GM21576 (cell line): ENCODE measurements around the gene CEP170B.
"Not testable (repeated sequence)": the region's sequence is repeated elsewhere in the genome, so short reads cannot be mapped to it uniquely, and the experiment has no call there.

Experiments
- ATAC-seq: cut with Tn5 transposase; IDR thresholded peaks from one replicate; pipeline ENCODE4 v1.9.1; 2021; ENCODE audit warnings: mild to moderate bottlenecking, moderate library complexity; ENCODE audit not compliant: unreplicated experiment

The CEP170B gene

DNA sequence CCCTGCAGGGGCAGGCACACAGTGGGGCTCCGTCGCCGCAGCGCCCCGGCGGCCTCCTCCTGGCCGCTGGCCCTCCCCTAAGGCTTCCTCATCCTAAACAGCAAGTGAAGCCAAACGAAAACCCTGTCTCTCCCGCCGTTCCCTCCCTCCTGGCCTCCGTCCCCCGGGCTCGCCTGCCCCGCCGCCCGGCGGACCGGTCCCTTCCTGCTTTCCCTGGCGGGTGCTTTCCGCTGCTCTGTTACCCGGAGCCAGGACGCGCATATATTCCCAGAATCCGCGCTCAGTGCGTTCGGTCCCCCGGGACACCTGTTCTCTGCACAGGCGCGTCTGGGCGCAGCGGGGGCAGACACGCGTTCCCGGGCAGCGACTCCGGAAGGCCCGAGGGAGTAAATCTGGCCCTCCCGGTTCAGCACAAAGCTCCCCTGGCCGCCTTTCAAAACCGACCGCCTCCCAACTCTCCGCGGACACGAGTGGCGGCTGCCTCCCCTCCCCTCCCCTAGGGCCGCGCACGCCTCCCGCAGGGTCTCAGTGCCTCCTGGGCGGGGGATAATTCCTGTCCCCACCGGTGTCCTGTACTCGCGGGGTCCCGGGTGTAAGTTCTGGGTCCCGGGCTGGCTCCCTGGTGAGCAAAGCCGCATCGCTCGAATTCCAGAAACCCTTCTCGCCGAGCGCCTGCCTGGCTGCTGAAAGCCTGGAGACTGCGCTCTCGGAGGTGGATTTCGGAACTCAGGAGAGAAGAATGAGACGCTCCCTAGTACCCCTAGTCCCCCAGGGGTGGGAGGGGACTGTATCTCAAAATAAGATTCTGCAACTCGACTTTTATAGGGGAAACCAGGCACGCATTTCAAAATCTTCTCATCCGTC, 21.4 kb upstream of the CEP170B start:
- no peak for ATAC-seq

DNA sequence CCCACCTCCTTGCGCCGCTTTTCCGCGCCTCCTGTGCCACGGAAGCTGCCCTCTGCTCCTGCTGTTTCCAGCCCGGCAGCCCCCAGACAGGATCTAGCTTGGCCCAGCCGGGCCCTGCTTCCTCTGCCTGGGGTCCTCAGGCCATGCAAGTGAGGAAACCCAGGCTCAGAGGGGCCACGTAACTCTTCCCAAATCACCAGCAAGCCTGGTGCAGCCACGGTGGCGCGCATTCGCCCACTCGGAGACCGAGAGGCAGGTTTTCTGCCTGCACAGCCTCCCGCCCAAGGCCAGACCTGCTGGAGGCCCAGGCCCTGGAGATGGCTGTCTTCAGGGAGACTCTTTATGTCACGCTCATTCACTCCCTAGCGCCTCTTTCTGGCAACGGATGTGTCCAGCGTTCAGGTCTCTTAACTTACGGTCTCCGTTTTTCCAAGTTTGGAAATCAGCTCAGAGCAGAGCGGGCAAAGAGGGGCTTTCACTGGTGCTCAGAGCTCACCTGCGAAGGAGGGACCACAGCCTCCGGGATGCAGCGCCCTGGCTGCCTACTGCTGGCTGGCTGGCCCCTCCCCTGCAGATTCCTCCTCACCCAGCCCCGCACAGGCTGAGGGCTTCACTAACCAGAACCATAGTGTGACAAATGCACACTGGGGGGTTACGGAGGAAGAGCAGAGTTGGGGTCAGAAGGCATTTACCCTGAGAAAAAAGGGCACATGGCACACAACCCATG, 20.6 kb upstream of the CEP170B start:
- no peak for ATAC-seq

DNA sequence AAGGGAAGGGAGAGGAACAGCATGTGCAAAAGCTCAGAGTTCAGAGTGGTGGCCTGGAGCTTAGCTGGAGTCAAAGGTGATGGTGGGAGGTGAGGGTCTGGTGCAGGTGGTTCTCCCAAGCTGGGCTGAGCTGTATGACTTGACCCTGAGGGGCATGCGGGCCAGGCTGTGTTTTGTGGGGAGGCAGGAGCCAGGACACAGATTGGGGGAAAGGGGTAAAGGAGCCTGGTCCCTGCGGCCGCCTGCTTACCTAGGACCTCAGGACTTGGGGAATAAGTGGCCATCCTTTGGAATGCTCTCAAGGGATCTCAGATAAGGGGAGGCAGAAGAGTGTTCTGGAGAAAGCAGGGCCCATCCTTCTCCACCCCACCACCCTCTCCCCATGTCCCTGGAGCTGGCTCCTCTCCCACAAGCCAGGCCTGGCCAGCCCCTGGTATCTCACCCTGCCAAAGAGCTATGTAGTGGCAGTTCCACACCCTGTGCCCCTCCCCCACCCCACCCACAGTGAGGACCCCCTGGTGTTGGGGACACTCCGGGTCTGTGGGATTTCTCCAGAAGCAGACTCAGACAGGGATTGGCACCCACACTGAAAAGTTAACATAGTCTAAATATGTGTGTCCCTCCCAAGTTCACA, 19.9 kb upstream of the CEP170B start:
- no peak for ATAC-seq

GRCh38 chr14:104845834-104846441, 19.1 kb upstream of the CEP170B start:
- no peak for ATAC-seq

- ATAC-seq: no peak
These were observed 12.8 kb upstream of the CEP170B start for GRCh38 chr14:104852280-104852663.

GRCh38 chr14:104855532-104856090, 9.5 kb upstream of the CEP170B start:
- ATAC-seq: no peak

GRCh38 chr14:104856157-104856868, 8.8 kb upstream of the CEP170B start:
- ATAC-seq: no peak

DNA sequence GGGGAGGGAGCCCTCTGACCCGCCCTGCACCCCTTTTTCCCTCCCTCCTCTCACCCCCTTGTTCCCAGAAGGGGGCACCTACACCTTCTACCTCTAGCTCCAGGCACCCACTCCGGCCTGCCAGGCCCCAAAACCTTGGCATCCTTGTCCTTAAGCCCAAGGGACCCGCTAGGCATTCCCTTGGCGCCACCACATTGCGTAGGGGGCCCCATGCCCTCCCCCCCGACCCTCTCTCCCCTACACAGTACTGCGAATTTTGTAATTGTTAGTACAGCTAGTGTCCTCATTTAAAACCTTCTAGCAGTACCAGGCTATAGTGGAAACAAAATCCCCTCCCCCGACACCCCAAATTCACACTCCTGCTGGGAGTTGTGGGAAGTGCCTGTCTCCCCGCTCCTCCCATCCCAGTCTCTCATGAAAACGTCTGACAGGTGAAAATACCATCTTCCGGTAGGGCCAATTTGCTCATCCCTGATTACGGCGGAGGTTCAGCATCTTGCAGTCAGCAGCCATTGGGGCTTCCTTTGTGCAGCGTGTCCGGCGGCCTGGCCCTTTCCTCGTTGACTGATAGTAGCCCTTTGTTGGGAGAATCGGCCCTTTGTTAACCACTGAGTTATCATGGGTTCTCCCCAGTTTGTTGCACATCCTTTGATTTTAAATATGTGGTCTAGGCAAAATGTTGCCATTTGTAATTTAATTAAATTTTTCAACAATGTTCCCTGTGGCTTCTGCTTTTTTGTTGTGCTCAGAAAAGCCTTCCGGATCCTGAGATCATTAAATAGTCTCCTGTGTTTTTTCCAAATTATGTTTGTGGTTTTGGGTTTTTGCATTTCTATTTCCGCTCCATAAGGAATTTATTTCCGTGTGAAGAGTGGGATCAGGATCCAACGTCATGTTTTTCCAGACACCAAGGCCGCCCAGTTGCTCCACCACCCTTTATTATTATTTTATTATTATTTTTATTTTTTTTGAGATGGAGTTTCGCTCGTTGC, 7.9 kb upstream of the CEP170B start:
- no peak for ATAC-seq

GRCh38 chr14:104857931-104858330, 7.1 kb upstream of the CEP170B start:
- not testable (repeated sequence) for ATAC-seq

- no peak for ATAC-seq
These were observed 6.1 kb upstream of the CEP170B start for GRCh38 chr14:104858811-104859426.

- no peak for ATAC-seq
These were observed 5.2 kb upstream of the CEP170B start for GRCh38 chr14:104859900-104860299.

DNA sequence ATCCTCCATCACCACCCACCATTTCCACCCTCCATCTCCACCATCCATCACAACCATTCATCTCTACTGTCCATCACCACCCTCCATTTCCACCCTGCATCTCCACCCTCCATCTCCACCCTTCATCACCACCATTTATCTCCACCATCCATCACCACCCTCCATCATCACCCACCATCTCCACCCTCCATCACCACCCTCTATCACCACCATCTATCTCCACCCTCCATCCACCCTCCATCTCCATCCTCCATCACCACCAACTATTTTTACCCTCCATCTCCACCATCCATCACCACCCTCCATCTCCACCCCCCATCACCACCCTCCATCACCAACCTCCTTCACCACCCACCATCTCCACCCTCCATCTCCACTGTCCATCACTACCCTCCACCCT, 4.7 kb upstream of the CEP170B start:
- ATAC-seq: no peak

DNA sequence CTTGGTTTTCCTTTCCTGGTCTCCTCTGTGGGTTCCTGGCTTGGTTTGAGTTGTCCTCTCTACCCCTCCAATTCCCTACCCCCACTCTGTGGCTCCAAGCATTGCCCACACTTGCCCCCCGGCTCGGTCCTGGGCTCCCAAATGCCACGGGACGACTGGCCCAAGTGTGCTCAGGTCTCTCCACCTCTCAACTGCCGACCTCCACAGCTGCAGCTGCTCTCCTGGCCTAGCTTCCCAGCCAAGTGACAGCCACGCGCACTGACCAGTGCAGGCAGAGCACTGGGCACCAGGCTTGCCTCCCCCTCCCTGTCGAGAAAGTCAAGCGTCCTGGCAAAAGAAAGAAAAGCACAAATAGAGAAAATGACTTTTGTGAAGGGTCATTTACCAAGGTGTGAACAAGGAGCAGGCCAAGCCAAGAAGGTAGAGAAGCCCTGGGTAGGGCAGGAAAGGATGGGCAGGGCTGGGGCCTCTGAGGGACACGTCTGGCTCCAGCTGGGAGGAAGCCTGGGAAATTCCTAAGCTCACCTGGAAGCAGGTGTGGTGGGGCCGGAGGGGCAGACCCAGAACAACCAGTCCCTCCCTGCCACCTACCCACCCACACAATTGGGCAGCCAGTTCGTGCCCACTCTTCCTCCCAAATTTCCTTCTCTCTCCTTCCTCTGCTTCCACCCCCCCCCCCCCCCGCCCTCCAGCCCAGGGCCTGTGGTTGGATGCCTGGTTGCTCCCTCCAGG, 1.8 kb upstream of the CEP170B start:
- no peak for ATAC-seq

GRCh38 chr14:104863923-104864266, 1.2 kb upstream of the CEP170B start:
- no peak for ATAC-seq

DNA sequence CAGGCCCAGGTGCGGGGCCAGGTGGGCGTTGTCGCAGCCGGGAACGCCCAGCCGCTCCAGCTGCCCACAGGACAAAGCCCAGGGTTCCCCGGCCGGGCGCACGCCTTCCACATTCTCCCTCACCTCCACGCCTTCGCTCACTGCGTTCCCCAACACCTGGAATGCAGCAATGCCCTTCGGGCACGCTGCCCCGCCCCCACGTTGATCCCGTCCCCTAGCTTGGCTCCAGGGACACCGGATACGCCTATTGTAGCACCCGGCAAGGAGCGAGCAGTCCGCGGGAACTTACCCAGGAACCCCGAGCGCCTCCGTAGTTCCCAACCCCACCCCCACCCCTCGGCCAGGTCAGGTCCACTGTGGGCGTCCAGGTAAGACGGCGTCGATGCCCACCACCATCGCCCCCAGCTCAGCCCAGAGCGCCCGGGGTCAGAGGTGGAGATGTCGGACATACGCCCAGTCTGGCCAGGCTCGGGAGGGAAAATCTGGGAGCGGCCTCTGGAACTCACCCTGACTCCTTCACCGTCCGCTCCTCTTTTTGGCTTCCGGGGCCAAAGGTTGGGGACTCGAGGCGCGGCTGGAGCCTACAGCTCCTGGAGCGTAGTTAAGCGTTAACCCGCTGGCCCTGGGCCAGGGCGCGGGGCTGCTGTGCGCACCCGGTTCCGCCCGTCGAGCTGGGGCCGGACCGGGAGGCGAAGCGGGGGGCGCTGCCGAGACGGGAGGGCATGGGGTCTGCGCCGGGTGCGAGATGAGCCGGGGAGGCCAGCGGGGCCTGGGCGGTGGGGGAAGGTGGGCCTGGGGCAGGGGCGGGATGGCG, 594 bp upstream of the CEP170B start:
- no peak for ATAC-seq

GRCh38 chr14:104865631-104866441, 768 bp downstream of the CEP170B start:
- ATAC-seq: no peak
